ENCODE results near the gene HJV.
"Not testable (repeated sequence)": the region's sequence is repeated elsewhere in the genome, so short reads cannot be mapped to it uniquely, and the experiment has no call there.

HJV gene

DNA sequence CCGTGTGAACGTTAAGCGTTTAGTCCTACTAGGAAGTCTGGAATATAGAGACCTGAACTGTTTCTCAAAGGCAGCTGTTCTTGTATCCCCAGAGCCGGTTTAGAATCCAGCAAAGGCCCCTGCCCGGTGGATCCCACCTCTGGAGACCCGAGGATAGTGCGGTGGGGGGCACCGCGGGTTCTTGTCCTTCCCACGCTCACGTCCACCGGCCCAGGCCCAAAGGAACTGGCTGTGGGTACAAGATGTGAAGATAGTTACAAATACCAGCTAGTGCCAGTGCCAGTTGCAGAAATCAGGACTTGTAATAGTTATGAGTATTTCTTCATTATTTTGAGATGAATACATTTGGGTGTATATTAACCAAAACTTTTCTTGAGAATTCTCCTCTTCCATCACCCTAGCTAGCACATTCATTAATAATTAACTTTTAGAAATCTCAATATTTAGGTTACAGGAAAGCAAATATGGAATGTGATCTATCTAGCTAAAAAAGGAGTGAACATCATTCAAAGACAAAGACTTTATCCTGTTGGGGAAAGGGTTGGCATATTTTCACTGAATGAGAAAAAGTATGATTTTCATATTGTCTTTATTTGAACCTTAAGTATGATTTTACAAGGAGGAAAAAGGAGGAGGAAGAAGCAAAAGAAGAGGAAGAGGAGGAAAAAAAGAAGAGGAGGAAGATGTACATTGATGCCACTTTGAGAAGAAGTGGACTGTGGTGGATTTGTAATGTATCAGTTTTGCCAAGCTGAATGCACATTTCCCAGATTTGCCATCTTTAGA is 28.5 kb upstream of the HJV start:
- H3K36me3 ChIP-seq (ENCODE audit: insufficient read depth, low read length); H3K9ac ChIP-seq (ENCODE audit: low read depth, low read length, poor library complexity, severe bottlenecking); H3K27me3 ChIP-seq (ENCODE audit: insufficient read depth, low read length, poor library complexity, severe bottlenecking); H3K9me3 ChIP-seq (ENCODE audit: insufficient read depth, low read depth, low read length); H3K4me1 ChIP-seq (ENCODE audit: insufficient read depth, low read length, poor library complexity, severe bottlenecking); H2AFZ ChIP-seq (ENCODE audit: low read length); H3K4me3 ChIP-seq (ENCODE audit: low read length, poor library complexity, severe bottlenecking); H3K79me2 ChIP-seq (ENCODE audit: insufficient read depth, low read length); H4K20me1 ChIP-seq (ENCODE audit: insufficient read depth, low read length, poor library complexity, severe bottlenecking); H3K9me2 ChIP-seq (replicated peaks; ENCODE audit: low read depth, low read length); H3F3A ChIP-seq (ENCODE audit: low read depth): not testable (repeated sequence)
- peak overlapping the region; percentile 27 for H3K4me2 ChIP-seq (ENCODE audit: low read depth, low read length, poor library complexity, severe bottlenecking)

DNA sequence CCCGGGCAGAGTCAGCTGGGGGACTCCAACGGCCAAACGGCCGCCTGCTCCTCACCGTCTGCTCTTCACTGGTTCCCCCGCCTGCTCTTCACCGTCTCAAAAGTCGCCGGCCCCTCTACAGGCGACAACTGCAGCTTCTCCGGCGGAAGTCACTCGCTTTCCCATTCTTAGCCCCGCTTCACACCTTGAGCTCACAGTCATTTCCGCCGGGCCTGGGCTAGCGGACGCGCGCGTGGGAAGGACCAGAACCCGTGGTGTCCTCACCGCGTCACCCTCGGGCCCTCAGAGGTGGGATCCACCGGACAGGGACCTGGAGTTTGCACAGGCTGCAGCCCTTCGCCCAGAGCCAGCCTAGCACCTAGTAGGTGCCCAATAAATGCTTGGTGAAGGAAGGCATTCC is 27.9 kb upstream of the HJV start:
- no peak overlapping the region for H2AFZ ChIP-seq (ENCODE audit: low read length)
- H3K9me2 ChIP-seq (replicated peaks; ENCODE audit: low read depth, low read length): no peaks in the 10 kb centered on the region
- no peak overlapping the region for H3K4me3 ChIP-seq (ENCODE audit: low read length, poor library complexity, severe bottlenecking)
- H3K79me2 ChIP-seq (ENCODE audit: insufficient read depth, low read length): no peaks in the 10 kb centered on the region
- TF ChIP-seq, protein P1, sequence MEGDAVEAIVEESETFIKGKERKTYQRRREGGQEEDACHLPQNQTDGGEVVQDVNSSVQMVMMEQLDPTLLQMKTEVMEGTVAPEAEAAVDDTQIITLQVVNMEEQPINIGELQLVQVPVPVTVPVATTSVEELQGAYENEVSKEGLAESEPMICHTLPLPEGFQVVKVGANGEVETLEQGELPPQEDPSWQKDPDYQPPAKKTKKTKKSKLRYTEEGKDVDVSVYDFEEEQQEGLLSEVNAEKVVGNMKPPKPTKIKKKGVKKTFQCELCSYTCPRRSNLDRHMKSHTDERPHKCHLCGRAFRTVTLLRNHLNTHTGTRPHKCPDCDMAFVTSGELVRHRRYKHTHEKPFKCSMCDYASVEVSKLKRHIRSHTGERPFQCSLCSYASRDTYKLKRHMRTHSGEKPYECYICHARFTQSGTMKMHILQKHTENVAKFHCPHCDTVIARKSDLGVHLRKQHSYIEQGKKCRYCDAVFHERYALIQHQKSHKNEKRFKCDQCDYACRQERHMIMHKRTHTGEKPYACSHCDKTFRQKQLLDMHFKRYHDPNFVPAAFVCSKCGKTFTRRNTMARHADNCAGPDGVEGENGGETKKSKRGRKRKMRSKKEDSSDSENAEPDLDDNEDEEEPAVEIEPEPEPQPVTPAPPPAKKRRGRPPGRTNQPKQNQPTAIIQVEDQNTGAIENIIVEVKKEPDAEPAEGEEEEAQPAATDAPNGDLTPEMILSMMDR (conservative IDR thresholded peaks at IDR 0.05; ENCODE audit: low read length): no peak
- TF ChIP-seq EZH2phosphoT487 (IDR thresholded peaks at IDR 0.05; ENCODE audit: borderline replicate concordance): no peak
- H3K27me3 ChIP-seq (ENCODE audit: insufficient read depth, low read length, poor library complexity, severe bottlenecking): no peaks in the 10 kb centered on the region
- no peaks in the 10 kb centered on the region for H4K20me1 ChIP-seq (ENCODE audit: insufficient read depth, low read length, poor library complexity, severe bottlenecking)
- peaks cover 4% of the 10 kb centered on the region for H3K4me1 ChIP-seq (ENCODE audit: insufficient read depth, low read length, poor library complexity, severe bottlenecking)
- no peaks in the 10 kb centered on the region for H3K36me3 ChIP-seq (ENCODE audit: insufficient read depth, low read length)
- no peak overlapping the region for H3K4me2 ChIP-seq (ENCODE audit: low read depth, low read length, poor library complexity, severe bottlenecking)
- no peak overlapping the region for H3K9ac ChIP-seq (ENCODE audit: low read depth, low read length, poor library complexity, severe bottlenecking)
- peaks cover 5% of the 10 kb centered on the region; the same call in 1 of the 2 replicates for H3F3A ChIP-seq (ENCODE audit: low read depth)
- no peaks in the 10 kb centered on the region for H3K9me3 ChIP-seq (ENCODE audit: insufficient read depth, low read depth, low read length)

DNA sequence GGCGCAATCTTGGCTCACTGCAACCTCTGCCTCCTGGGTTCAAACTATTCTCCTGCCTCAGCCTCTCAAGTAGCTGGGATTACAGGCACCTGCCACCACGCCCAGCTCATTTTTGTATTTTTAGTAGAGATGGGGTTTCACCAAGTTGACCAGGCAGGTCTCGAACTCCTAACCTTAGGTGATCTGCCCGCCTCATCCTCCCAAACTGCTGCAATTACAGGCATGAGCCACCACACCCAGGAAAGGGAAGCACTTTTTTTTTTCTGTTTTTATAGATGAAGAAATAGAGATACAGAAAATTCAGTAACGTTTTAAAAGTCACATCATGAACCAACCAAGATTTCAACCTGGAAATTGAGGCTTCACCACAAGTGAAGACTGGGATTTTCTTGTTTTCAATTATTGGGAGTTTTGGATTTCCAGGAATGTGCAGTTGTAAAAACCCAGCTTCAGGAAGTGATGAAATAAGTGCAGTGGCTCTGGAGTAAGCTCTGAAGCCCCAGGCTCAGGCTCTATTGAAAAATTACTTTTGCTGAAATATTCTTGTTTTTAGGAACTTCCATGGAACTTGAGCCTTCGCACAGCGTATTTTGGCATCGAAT is 27.1 kb upstream of the HJV start:
- H3K9ac ChIP-seq (ENCODE audit: low read depth, low read length, poor library complexity, severe bottlenecking); H3K4me2 ChIP-seq (ENCODE audit: low read depth, low read length, poor library complexity, severe bottlenecking); H3K79me2 ChIP-seq (ENCODE audit: insufficient read depth, low read length); H3K36me3 ChIP-seq (ENCODE audit: insufficient read depth, low read length); H3K4me1 ChIP-seq (ENCODE audit: insufficient read depth, low read length, poor library complexity, severe bottlenecking); H4K20me1 ChIP-seq (ENCODE audit: insufficient read depth, low read length, poor library complexity, severe bottlenecking); H2AFZ ChIP-seq (ENCODE audit: low read length); H3K27me3 ChIP-seq (ENCODE audit: insufficient read depth, low read length, poor library complexity, severe bottlenecking); H3K9me2 ChIP-seq (replicated peaks; ENCODE audit: low read depth, low read length); H3K9me3 ChIP-seq (ENCODE audit: insufficient read depth, low read depth, low read length); H3K4me3 ChIP-seq (ENCODE audit: low read length, poor library complexity, severe bottlenecking); H3F3A ChIP-seq (ENCODE audit: low read depth): not testable (repeated sequence)

DNA sequence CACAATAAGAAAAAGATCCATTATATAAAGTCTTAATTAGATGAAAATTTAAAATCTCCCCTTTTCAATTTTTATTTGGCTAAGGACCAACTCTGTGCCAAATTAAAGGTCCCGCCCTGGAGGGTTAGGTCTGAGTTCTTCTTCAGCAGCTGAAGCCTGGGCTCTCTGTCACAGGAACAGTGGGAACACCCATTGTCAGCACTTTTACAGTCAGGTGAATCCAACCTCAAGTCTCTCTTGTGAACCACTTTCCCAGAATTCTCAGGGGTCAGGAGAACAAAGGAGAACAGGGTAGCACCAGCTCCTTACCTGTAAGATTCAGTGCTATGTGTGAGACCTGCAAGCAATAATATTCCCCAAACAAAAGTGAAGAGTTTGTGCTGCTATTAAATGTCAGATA is 25.1 kb upstream of the HJV start:
- TF ChIP-seq EZH2phosphoT487 (IDR thresholded peaks at IDR 0.05; ENCODE audit: borderline replicate concordance): no peak
- TF ChIP-seq, protein P1 (conservative IDR thresholded peaks at IDR 0.05; ENCODE audit: low read length): no peak
- no peaks in the 10 kb centered on the region for H3K27me3 ChIP-seq (ENCODE audit: insufficient read depth, low read length, poor library complexity, severe bottlenecking)
- no peaks in the 10 kb centered on the region for H3K9me3 ChIP-seq (ENCODE audit: insufficient read depth, low read depth, low read length)
- no peak overlapping the region for H3K4me2 ChIP-seq (ENCODE audit: low read depth, low read length, poor library complexity, severe bottlenecking)
- H3F3A ChIP-seq (ENCODE audit: low read depth): peaks cover 5% of the 10 kb centered on the region; the same call in 1 of the 2 replicates
- no peak overlapping the region for H3K9ac ChIP-seq (ENCODE audit: low read depth, low read length, poor library complexity, severe bottlenecking)
- no peaks in the 10 kb centered on the region for H3K36me3 ChIP-seq (ENCODE audit: insufficient read depth, low read length)
- H3K9me2 ChIP-seq (replicated peaks; ENCODE audit: low read depth, low read length): no peaks in the 10 kb centered on the region
- no peak overlapping the region for H2AFZ ChIP-seq (ENCODE audit: low read length)
- no peak overlapping the region for H3K4me3 ChIP-seq (ENCODE audit: low read length, poor library complexity, severe bottlenecking)
- H3K4me1 ChIP-seq (ENCODE audit: insufficient read depth, low read length, poor library complexity, severe bottlenecking): peaks cover 4% of the 10 kb centered on the region
- no peaks in the 10 kb centered on the region for H4K20me1 ChIP-seq (ENCODE audit: insufficient read depth, low read length, poor library complexity, severe bottlenecking)
- no peaks in the 10 kb centered on the region for H3K79me2 ChIP-seq (ENCODE audit: insufficient read depth, low read length)
